DND-41 (cell line): ENCODE results near the gene TBX18.

Experiments used
- ATAC-seq: fragments of 200-7000 bp; cut with Tn5 transposase; 3 replicates; pipeline ENCODE4 v1.9.1; 2021; ENCODE audit warnings: low read depth; ENCODE audit not compliant: insufficient read depth
- DNase-seq: peaks from one replicate; pipeline ENCODE4 v3.0.0-alpha.2; 2020
- H2AFZ ChIP-seq: 2 replicates; pipeline ENCODE4 v1.6.0; 2012; ENCODE audit warnings: low read depth, low read length
- H3K27ac ChIP-seq: 2 replicates; pipeline ENCODE4 v1.5.1; 2012; ENCODE audit warnings: low read length, inconsistent platforms
- H3K27me3 ChIP-seq: fragments of 200-600 bp; sonication (generic); 2 replicates; pipeline ENCODE4 v1.6.0; 2012; ENCODE audit warnings: low read length, mild to moderate bottlenecking, inconsistent platforms; ENCODE audit not compliant: insufficient read depth, poor library complexity
- H3K36me3 ChIP-seq: 2 replicates; pipeline ENCODE4 v1.5.1; 2012; ENCODE audit warnings: low read length, inconsistent platforms; ENCODE audit not compliant: insufficient read depth
- H3K4me1 ChIP-seq: 2 replicates; pipeline ENCODE4 v1.5.1; 2012; ENCODE audit warnings: mild to moderate bottlenecking, low read length; ENCODE audit not compliant: insufficient read depth
- H3K4me2 ChIP-seq: 2 replicates; pipeline ENCODE4 v1.6.0; 2012; ENCODE audit warnings: mild to moderate bottlenecking, moderate library complexity, low read length, inconsistent platforms; ENCODE audit not compliant: insufficient read depth
- H3K4me3 ChIP-seq, 2 experiments: fragments of 200-600 bp in 1 of 2; shearing (Covaris generic) in 1 of 2; 2 replicates each; pipeline ENCODE4 v1.5.1; 2012 to 2016; ENCODE audit warnings: inconsistent platforms in 2 of 2, low read length in 2 of 2, mild to moderate bottlenecking in 2 of 2, low read depth in 1 of 2, moderate library complexity in 1 of 2
- H3K79me2 ChIP-seq: 2 replicates; pipeline ENCODE4 v1.6.0; 2012; ENCODE audit warnings: low read length, inconsistent platforms; ENCODE audit not compliant: insufficient read depth
- H3K9ac ChIP-seq: 2 replicates; pipeline ENCODE4 v1.6.0; 2012; ENCODE audit warnings: low read depth, mild to moderate bottlenecking, inconsistent platforms, low read length, moderate library complexity
- H3K9me3 ChIP-seq: 2 replicates; pipeline ENCODE4 v1.5.1; 2012; ENCODE audit warnings: low read length, moderate library complexity, mild to moderate bottlenecking, inconsistent platforms; ENCODE audit not compliant: insufficient read depth, severe bottlenecking
- H4K20me1 ChIP-seq: 2 replicates; pipeline ENCODE4 v1.6.0; 2012; ENCODE audit warnings: low read length; ENCODE audit not compliant: insufficient read depth
- EZH2 ChIP-seq: IDR thresholded peaks from 3 replicates; pipeline ENCODE4 v1.6.1; 2012; ENCODE audit warnings: borderline replicate concordance, low read depth, mild to moderate bottlenecking, moderate library complexity, low read length, inconsistent platforms; ENCODE audit not compliant: severe bottlenecking
- TF ChIP-seq, protein P1 (sequence below): IDR thresholded peaks from 2 replicates; pipeline ENCODE4 v1.5.1; 2012; ENCODE audit warnings: borderline replicate concordance, low read length, moderate library complexity, mild to moderate bottlenecking; ENCODE audit not compliant: poor library complexity, severe bottlenecking; ENCODE audit errors: extremely low read depth

TBX18 gene

DNA sequence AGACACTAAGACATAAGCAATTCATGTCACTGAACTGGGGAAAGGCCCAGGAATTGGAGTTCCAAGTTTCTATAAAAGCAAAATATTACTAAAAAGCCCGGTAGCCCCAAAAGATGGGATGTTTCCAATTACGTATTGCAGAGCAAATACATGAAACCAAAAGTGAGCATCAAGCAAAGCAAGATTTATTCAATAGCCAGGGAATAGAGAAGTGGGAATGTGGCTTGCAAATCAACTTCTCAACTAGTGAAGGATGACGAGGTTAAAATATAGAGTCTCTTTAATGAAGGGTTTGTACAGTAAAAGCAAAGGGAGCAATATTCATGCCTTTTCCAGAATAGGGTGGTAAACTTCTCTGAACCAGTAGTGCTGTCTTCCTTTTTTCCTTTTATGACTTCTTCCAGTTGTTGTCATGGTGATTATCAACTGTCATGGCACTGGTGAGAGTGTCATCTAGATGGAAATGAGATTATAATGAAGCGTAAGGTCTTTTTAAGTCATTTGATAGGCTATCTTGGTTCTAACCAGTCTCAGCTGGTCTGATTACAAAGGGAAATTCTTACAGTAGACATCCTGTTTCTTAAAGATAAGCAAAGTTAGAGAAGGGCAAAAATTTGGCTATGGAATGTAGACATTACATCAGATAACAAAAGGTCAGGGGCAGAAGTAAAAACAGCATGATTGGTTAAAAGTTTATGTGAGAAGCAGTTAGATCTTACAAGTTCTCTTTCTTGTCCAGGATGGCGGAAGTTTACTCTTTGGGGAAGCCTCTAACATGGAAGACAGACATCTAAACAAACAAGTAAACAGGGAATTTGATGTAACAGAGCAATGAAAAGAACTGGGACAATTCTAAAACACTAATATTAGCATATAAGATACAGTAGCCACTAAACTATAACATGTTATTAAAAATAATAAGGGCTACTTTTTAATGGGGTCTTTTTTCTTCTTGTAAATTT lies 96.9 kb downstream of the TBX18 start:
- no peak for DNase-seq
- Histone ChIP-seq H3K4me1 (no peaks in the 10 kb centered on the region), H3K9ac (no peak overlapping the region), H3K27ac (no peak overlapping the region), H3K9me3 (no peaks in the 10 kb centered on the region), H3K36me3 (no peaks in the 10 kb centered on the region), H2AFZ (no peak overlapping the region), H3K79me2 (no peaks in the 10 kb centered on the region), H4K20me1 (no peaks in the 10 kb centered on the region), H3K27me3 (no peaks in the 10 kb centered on the region), H3K4me2 (no peak overlapping the region), H3K4me3 (no peak overlapping the region)
- no peak for TF ChIP-seq EZH2
- TF ChIP-seq, protein P1, sequence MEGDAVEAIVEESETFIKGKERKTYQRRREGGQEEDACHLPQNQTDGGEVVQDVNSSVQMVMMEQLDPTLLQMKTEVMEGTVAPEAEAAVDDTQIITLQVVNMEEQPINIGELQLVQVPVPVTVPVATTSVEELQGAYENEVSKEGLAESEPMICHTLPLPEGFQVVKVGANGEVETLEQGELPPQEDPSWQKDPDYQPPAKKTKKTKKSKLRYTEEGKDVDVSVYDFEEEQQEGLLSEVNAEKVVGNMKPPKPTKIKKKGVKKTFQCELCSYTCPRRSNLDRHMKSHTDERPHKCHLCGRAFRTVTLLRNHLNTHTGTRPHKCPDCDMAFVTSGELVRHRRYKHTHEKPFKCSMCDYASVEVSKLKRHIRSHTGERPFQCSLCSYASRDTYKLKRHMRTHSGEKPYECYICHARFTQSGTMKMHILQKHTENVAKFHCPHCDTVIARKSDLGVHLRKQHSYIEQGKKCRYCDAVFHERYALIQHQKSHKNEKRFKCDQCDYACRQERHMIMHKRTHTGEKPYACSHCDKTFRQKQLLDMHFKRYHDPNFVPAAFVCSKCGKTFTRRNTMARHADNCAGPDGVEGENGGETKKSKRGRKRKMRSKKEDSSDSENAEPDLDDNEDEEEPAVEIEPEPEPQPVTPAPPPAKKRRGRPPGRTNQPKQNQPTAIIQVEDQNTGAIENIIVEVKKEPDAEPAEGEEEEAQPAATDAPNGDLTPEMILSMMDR, result no peak
- no peak for ATAC-seq

DNA sequence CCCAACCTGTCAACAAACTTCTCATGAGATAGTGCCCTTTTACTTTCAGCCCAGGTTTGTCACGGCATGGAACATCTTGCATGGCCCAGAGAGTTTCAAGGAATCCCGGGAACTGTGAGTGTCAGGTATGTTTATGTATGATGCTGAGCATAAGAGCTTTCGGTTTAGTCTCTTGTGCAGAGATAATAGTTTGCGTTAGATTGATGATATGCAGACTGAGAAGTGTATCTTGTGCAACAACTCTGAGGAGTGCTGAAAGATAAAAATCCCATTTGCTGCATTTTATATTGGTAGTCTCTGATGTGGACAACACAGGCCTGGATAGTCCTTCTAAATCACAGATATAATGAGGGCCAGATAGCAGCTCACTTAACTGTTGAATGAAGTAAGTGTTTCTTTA lies 99.0 kb downstream of the TBX18 start:
- ATAC-seq (no peak), DNase-seq (no peak)
- no peaks in the 10 kb centered on the region for H4K20me1 ChIP-seq
- no peak overlapping the region for H2AFZ ChIP-seq
- H3K4me1 ChIP-seq, result no peaks in the 10 kb centered on the region
- H3K27ac ChIP-seq, result no peak overlapping the region
- H3K79me2 ChIP-seq, result no peaks in the 10 kb centered on the region
- H3K4me2 ChIP-seq, result no peak overlapping the region
- TF ChIP-seq, protein P1, result no peak
- TF ChIP-seq EZH2, result no peak
- no peaks in the 10 kb centered on the region for H3K27me3 ChIP-seq
- H3K36me3 ChIP-seq, result no peaks in the 10 kb centered on the region
- H3K9me3 ChIP-seq, result no peaks in the 10 kb centered on the region
- H3K4me3 ChIP-seq, result no peak overlapping the region
- H3K9ac ChIP-seq, result no peak overlapping the region

DNA sequence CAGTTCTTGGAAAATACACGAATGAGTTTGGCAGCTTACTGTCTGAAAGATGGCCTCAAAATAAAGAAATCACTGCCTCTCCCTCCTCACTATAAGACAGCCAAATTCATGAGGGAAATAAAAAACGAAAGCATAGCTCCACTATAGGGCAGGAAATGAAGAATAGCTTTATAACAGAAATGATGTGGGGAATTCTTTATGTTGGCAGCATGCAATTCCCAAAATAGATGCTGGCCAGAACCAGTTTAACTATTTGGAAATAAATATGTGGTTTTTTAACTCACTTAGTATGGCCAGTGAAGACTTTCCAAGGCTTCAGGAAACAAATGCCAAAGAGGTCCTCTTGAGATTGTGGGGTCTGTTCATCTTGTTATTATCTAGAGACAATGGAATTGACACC lies 100.5 kb downstream of the TBX18 start:
- ATAC-seq, result no peak
- H3K4me1 ChIP-seq, result no peaks in the 10 kb centered on the region
- no peak for DNase-seq
- H3K9ac ChIP-seq, result no peak overlapping the region
- H3K27me3 ChIP-seq, result no peaks in the 10 kb centered on the region
- H3K36me3 ChIP-seq, result no peaks in the 10 kb centered on the region
- H3K4me2 ChIP-seq, result no peak overlapping the region
- H3K27ac ChIP-seq, result no peak overlapping the region
- H3K4me3 ChIP-seq, result no peak overlapping the region
- H4K20me1 ChIP-seq, result no peaks in the 10 kb centered on the region
- no peak overlapping the region for H2AFZ ChIP-seq
- no peaks in the 10 kb centered on the region for H3K9me3 ChIP-seq
- TF ChIP-seq, protein P1, result no peak
- no peak for TF ChIP-seq EZH2
- no peaks in the 10 kb centered on the region for H3K79me2 ChIP-seq
